ENCODE results near the gene TGFBRAP1. TPM values are rescaled to one million over a fixed set of nuclear protein-coding genes. Genes with fewer than 3 reads are reported as not detected.

The TGFBRAP1 gene
- total and polyA plus RNA-seq, 9 of the 15 experiments (the other 6 are each of a cell fraction or from before 2014, with no cell fraction given): 3.7 to 18.0 (median 11.0) TPM

DNA sequence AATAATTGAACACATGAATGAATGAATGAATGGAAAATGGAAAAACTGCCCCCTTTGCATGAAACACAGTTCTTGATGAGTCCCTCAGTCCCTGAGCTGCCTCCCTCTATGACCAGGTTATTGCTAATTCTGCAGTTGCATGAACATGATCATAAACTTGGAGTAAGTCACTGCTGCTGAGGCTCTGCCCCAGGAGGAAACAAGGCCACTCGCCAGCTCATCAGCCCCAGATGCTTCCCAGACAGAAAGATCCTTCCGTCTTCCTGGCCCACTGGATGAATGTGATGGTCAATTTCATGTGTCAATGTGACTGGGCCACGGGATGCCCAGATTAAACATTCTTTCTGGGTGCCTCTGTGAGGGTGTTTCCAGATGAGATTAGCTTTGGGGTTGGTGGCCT lies 71.6 kb downstream of the TGFBRAP1 start:
- POLR2A ChIA-PET: interaction anchor here (0.9 kb wide), 1 partner anchor 17 kb away, joined by 4 read pairs; no protein-coding TSS in a partner anchor
- ATAC-seq: no peak
- CTCF ChIA-PET (ENCODE audit: low intra/inter-chr PET ratio): no interaction called here

DNA sequence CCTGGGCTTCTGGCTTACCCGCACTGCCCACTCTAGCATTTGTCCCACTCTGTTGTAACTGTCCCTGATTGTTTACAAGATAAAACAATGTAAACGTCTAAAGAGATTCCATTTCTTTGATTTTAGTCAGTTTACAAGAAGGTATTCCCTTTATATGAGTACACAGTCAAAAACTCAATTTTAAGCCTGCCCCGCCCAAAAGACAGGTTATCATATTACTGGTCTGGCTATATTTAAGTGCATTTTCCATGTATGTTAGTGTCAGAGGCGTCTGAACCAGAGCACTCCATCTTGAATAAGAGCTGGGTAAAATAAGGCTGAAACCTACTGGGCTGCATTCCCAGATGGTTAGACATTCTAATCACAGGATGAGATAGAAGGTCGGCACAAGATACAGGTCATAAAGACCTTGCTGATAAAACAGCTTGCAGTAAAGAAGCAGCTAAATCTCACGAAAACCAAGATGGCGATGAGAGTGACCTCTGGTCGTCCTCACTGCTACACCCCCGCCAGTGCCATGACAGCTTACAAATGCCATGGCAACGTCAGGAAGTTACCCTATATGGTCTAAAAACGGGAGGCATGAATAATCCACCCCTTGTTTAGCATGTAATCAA lies 73.0 kb downstream of the TGFBRAP1 start:
- intact Hi-C loops (cut with micrococcal nuclease): no loop called here
- H3K36me3 ChIP-seq (ENCODE audit: control insufficient read depth, insufficient read depth, low read length): no peaks in the 10 kb centered on the region
- TF ChIP-seq MECOM (CRISPR knock-in tag; IDR thresholded peaks at IDR 0.05) (no peak), ZNF124 (CRISPR knock-in tag; IDR thresholded peaks at IDR 0.05) (no peak), NR2C2 (CRISPR knock-in tag; IDR thresholded peaks at IDR 0.05) (no peak), NR2C2 (tag; IDR thresholded peaks at IDR 0.05) (peak; percentile 68), ZNF766 (CRISPR knock-in tag; conservative IDR thresholded peaks at IDR 0.05) (peak; percentile 46; the same call in 1 of the 2 replicates), NR2C1 (IDR thresholded peaks at IDR 0.05) (no peak), NR2C1 (tag; IDR thresholded peaks at IDR 0.05) (peak; percentile 50; the same call in 1 of the 2 replicates), ZNF347 (CRISPR knock-in tag; IDR thresholded peaks at IDR 0.05; ENCODE audit: low read depth) (no peak)
- TF ChIP-seq, protein P1, sequence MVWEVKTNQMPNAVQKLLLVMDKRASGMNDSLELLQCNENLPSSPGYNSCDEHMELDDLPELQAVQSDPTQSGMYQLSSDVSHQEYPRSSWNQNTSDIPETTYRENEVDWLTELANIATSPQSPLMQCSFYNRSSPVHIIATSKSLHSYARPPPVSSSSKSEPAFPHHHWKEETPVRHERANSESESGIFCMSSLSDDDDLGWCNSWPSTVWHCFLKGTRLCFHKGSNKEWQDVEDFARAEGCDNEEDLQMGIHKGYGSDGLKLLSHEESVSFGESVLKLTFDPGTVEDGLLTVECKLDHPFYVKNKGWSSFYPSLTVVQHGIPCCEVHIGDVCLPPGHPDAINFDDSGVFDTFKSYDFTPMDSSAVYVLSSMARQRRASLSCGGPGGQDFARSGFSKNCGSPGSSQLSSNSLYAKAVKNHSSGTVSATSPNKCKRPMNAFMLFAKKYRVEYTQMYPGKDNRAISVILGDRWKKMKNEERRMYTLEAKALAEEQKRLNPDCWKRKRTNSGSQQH (CRISPR knock-in tag; IDR thresholded peaks at IDR 0.05): no peak
- TF ChIP-seq, protein P2, sequence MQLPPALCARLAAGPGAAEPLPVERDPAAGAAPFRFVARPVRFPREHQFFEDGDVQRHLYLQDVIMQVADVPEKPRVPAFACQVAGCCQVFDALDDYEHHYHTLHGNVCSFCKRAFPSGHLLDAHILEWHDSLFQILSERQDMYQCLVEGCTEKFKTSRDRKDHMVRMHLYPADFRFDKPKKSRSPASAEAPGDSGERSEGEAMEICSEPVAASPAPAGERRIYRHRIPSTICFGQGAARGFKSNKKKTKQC (CRISPR knock-in tag; IDR thresholded peaks at IDR 0.05): no peak

More for the DNA sequence above, 71.6 kb downstream of the TGFBRAP1 start:
- H3K79me2 ChIP-seq (ENCODE audit: control insufficient read depth, insufficient read depth, low read length): no peaks in the 10 kb centered on the region
- H3K4me3 ChIP-seq: no peak overlapping the region
- BruUV-seq (replicated peaks): no TSS peak
- FAIRE-seq (no peak), DNase-seq (ENCODE audit: extremely low read depth in 1 of 4, low spot score in 3 of 4) (no peak)
- 0 out of 2 replicates have a peak, but pooled peaks have one; percentile 20 for TF ChIP-seq ZNF24 (IDR thresholded peaks at IDR 0.05)
- TF ChIP-seq, protein P3, sequence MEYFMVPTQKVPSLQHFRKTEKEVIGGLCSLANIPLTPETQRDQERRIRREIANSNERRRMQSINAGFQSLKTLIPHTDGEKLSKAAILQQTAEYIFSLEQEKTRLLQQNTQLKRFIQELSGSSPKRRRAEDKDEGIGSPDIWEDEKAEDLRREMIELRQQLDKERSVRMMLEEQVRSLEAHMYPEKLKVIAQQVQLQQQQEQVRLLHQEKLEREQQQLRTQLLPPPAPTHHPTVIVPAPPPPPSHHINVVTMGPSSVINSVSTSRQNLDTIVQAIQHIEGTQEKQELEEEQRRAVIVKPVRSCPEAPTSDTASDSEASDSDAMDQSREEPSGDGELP (CRISPR knock-in tag; IDR thresholded peaks at IDR 0.05; ENCODE audit: borderline replicate concordance): no peak
- in situ Hi-C loops (cut with MboI) (no loop called here), intact Hi-C loops (cut with micrococcal nuclease) (no loop called here)
- peaks cover 4 to 16% of the 10 kb centered on the region in 2 experiments; a peak in 4 of 5 replicates for H3K4me1 ChIP-seq (replicated peaks in 1 of 2; ENCODE audit: control insufficient read depth in 2 of 2, insufficient read depth in 2 of 2, low read length in 2 of 2)
- H3K27ac ChIP-seq (ENCODE audit: extremely low read depth, low read depth, low read length): no peak overlapping the region
- H3K9me1 ChIP-seq (ENCODE audit: control insufficient read depth, insufficient read depth, low read length): no peaks in the 10 kb centered on the region
- H3K27me3 ChIP-seq (ENCODE audit: control insufficient read depth in 2 of 2, insufficient read depth in 2 of 2, low read length in 2 of 2): peaks cover 0 to 17% of the 10 kb centered on the region in 2 experiments; a peak in 2 of 5 replicates
- H3K36me3 ChIP-seq (ENCODE audit: control insufficient read depth, insufficient read depth, low read length): no peaks in the 10 kb centered on the region
- no peaks in the 10 kb centered on the region; the same call in 1 of the 2 replicates for H4K20me1 ChIP-seq (replicated peaks; ENCODE audit: control insufficient read depth, insufficient read depth, low read length)
- no peak overlapping the region for H3K9ac ChIP-seq (ENCODE audit: insufficient read depth in 1 of 2, low read depth in 2 of 2, low read length in 2 of 2)
- no peak overlapping the region for H2AFZ ChIP-seq (ENCODE audit: low read depth, low read length)
- H3K9me3 ChIP-seq (replicated peaks; ENCODE audit: control insufficient read depth, insufficient read depth, low read depth, low read length): no peaks in the 10 kb centered on the region
- H3K4me2 ChIP-seq (ENCODE audit: insufficient read depth, low read length): no peak overlapping the region
- 18% methylated on average over 3 of the region's 3 CpGs for WGBS (ENCODE audit: insufficient coverage, low coverage, missing lambda C conversion rate)

More for the DNA sequence above, 73.0 kb downstream of the TGFBRAP1 start:
- peak; percentile 33; the same call in 2 of the 3 replicates for ATAC-seq
- H3K4me3 ChIP-seq: no peak overlapping the region
- H3K79me2 ChIP-seq (ENCODE audit: control insufficient read depth, insufficient read depth, low read length): no peaks in the 10 kb centered on the region
- FAIRE-seq: no peak
- H3K9me3 ChIP-seq (replicated peaks; ENCODE audit: control insufficient read depth, insufficient read depth, low read depth, low read length): no peaks in the 10 kb centered on the region
- CTCF ChIA-PET (ENCODE audit: low intra/inter-chr PET ratio): no interaction called here
- peaks cover 5 to 24% of the 10 kb centered on the region in 2 experiments; a peak in 3 of 5 replicates for H3K27me3 ChIP-seq (ENCODE audit: control insufficient read depth in 2 of 2, insufficient read depth in 2 of 2, low read length in 2 of 2)
- 7% methylated on average over 11 of the region's 11 CpGs for WGBS (ENCODE audit: insufficient coverage, low coverage, missing lambda C conversion rate)
- H3K4me1 ChIP-seq (replicated peaks in 1 of 2; ENCODE audit: control insufficient read depth in 2 of 2, insufficient read depth in 2 of 2, low read length in 2 of 2): peaks cover 0 to 7% of the 10 kb centered on the region in 2 experiments; a peak in 4 of 5 replicates
- no peak overlapping the region for H3K4me2 ChIP-seq (ENCODE audit: insufficient read depth, low read length)
- no TSS peak for BruUV-seq (replicated peaks)
- no peaks in the 10 kb centered on the region; the same call in 1 of the 2 replicates for H4K20me1 ChIP-seq (replicated peaks; ENCODE audit: control insufficient read depth, insufficient read depth, low read length)
- in situ Hi-C loops (cut with MboI): no loop called here
- peak overlapping the region; percentile 5; the same call in 1 of the 3 replicates for H3K27ac ChIP-seq (ENCODE audit: extremely low read depth, low read depth, low read length)
- POLR2A ChIA-PET: interaction anchor here (1.1 kb wide), 2 partner anchors 22 to 74 kb away, joined by 3 read pairs; no protein-coding TSS in a partner anchor
- H3K9ac ChIP-seq (ENCODE audit: insufficient read depth in 1 of 2, low read depth in 2 of 2, low read length in 2 of 2): no peak overlapping the region
- DNase-seq (ENCODE audit: extremely low read depth in 1 of 4, low spot score in 3 of 4): no peak
- H3K9me1 ChIP-seq (ENCODE audit: control insufficient read depth, insufficient read depth, low read length): no peaks in the 10 kb centered on the region
- peak overlapping the region; percentile 67; the same call in 1 of the 2 replicates for H2AFZ ChIP-seq (ENCODE audit: low read depth, low read length)
